ENCODE measurements around the gene UBE2L5. TPM values are rescaled to one million over a fixed set of nuclear protein-coding genes. Genes with fewer than 3 reads are reported as not detected.

The UBE2L5 gene
- total RNA-seq, 4 donors from 2014 or later, result 0.31 TPM; not detected in 3

DNA sequence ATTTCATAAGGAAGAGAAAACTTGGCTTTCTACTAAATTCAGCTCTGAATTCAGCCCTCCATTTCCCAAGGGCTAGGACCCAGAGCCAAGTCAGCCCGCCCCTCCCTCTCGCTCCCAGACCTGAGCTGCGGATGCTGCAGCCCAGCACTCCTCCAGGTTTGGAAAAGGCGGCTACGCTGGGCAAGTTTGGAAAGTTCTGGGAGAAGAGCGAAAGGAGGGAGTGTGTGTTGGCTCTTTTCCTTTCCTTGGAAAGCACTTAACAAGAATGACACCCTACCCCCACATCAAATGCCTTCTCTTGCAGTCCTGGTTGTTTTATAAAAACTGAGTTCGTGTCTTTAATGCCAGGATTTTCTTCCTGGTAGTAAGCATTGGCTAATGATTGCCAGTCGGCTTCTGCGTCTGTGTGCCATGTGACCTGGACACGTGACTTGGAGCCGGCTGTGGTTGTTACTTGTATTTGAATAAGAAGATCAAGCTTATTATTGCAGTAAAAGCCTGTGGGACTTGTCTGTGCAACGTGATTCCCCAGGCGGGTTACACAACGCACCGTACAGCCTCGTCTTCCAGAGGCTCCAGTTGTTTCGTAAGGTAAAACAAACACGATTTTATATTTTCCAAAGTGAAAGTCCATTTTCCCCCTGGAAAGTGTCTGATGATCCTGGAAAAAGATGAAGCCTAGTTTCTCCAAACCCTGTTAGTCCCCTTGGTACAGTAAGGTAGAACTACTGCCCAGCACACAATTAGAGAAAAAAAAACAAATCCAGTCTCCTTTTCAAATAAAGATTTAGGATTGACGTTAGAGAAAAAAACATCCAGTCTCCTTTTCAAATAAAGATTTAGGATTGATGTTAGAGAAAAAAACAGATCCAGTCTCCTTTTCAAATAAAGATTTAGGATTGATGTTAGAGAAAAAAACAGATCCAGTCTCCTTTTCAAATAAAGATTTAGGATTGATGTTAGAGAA lies 26.8 kb upstream of the UBE2L5 start:
- peaks cover 0 to 9% (median 0%) of the 10 kb centered on the region in 3 donors for H3K4me1 ChIP-seq
- TF ChIP-seq POLR2AphosphoS5 (IDR thresholded peaks at IDR 0.05) (peak; percentile 69), POLR2A (IDR thresholded peaks at IDR 0.05) (peak; percentile 45 to 46)
- TF ChIP-seq, protein P1, sequence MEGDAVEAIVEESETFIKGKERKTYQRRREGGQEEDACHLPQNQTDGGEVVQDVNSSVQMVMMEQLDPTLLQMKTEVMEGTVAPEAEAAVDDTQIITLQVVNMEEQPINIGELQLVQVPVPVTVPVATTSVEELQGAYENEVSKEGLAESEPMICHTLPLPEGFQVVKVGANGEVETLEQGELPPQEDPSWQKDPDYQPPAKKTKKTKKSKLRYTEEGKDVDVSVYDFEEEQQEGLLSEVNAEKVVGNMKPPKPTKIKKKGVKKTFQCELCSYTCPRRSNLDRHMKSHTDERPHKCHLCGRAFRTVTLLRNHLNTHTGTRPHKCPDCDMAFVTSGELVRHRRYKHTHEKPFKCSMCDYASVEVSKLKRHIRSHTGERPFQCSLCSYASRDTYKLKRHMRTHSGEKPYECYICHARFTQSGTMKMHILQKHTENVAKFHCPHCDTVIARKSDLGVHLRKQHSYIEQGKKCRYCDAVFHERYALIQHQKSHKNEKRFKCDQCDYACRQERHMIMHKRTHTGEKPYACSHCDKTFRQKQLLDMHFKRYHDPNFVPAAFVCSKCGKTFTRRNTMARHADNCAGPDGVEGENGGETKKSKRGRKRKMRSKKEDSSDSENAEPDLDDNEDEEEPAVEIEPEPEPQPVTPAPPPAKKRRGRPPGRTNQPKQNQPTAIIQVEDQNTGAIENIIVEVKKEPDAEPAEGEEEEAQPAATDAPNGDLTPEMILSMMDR (IDR thresholded peaks at IDR 0.05), result no peak
- ATAC-seq, result peak; percentile 93
- H3K4me3 ChIP-seq, result peak overlapping the region; percentile 62 to 97
- no peaks in the 10 kb centered on the region for H3K27me3 ChIP-seq
- H3K36me3 ChIP-seq, result no peaks in the 10 kb centered on the region
- peak overlapping the region; percentile 92 to 100 (median 94) for H3K27ac ChIP-seq
- H3K9me3 ChIP-seq, result no peaks in the 10 kb centered on the region
- 0% methylated on average over 15 to 18 of the region's 19 CpGs for WGBS, 2 donors (ENCODE audit: low coverage in 1 of 2)

DNA sequence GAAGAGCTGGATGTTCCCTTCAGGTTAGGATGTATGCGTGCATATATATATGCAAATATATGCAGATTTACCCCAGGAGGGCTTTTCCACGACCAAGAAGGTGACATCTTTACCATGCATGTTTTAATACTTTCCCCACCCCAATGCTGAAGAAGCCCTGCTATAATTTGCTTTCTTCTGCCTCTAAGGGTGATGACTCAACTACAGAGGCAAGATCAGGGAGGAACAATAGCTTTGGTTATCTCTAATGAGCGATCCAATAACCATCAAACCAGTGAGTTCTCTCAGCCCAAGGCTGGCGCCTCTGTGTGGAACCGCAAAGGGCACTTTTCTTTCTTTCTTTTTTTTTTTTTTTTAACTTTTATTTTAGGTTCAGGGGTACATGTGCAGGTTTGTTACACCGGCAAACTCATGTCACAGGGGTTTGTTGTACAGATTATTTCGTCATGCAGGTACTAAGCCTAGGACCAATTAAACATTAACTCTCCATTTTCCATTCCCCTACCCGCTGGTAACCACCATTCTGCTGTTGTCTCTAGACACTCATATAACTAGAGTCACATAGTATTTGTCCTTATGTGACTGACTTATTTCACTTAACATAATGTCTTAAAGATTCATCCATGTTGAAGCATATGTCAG lies 25.7 kb upstream of the UBE2L5 start:
- Histone ChIP-seq H3K27me3 (no peaks in the 10 kb centered on the region), H3K36me3 (no peaks in the 10 kb centered on the region), H3K9me3 (no peaks in the 10 kb centered on the region), H3K27ac (peak overlapping the region; percentile 64 to 100 (median 93)), H3K4me3 (no peak overlapping the region), H3K4me1 (peaks cover 0 to 9% (median 0%) of the 10 kb centered on the region in 3 donors)
- ATAC-seq, result no peak
- TF ChIP-seq, protein P1 (IDR thresholded peaks at IDR 0.05), result no peak
- no peak for TF ChIP-seq POLR2AphosphoS5 (IDR thresholded peaks at IDR 0.05)
- TF ChIP-seq EP300 (IDR thresholded peaks at IDR 0.05), result no peak
- TF ChIP-seq POLR2A (IDR thresholded peaks at IDR 0.05), result no peak
- WGBS, 2 donors (ENCODE audit: low coverage in 1 of 2), result 78 to 86% methylated on average over 8 of the region's 8 CpGs

DNA sequence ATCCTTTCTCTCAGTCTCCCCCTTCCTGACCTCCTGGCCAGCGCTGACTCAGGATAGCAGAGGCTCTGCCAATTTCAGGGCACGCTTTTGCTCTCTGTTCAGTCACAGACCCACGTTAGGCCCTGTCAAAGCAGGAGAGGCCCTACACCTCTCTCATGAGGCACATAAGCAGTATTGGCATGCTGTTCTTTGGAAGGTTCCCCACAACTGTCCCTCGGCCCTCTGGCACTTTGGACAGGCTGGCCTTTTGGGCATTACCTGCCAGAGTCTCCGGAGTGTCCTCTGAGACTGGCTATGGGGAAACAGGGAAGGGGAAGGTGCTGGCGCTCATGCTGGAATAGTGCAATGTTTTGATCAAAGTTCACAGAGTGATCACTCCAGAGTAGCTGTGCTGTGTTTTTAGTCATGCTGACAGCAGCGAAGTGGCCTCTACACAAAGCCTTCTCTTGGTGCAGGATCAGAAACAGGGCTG lies 23.7 kb upstream of the UBE2L5 start:
- WGBS, 2 donors (ENCODE audit: low coverage in 1 of 2), result 41% methylated on average over 4 of the region's 7 CpGs; no CpG with 5 or more reads in 1 of the 2 donors
- H3K4me3 ChIP-seq, result no peak overlapping the region
- no peak for ATAC-seq

DNA sequence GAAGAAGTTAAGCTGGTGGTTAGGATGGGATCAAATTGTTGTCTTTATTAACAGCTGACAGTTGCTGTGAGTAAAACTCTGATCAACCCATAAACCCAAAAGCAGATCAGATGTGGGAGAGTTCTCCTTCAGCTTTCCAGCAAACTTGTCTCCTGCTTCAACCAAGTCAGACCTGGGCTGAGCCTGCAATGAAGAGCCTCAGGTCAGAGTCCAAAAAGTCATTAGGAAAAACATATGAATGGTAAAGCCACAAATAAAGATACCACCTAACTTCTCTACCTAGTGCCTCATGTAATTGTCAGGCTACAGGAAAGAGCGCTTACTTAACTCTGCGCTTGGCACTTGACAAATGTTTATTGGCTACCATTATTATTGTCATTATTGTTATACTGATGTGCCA lies 21.9 kb upstream of the UBE2L5 start:
- Histone ChIP-seq H3K9me3 (no peaks in the 10 kb centered on the region), H3K27ac (no peak overlapping the region), H3K4me3 (no peak overlapping the region), H3K36me3 (no peaks in the 10 kb centered on the region), H3K4me1 (peaks cover 0 to 9% (median 0%) of the 10 kb centered on the region in 3 donors), H3K27me3 (no peaks in the 10 kb centered on the region)
- ATAC-seq, result no peak
- TF ChIP-seq, protein P1 (IDR thresholded peaks at IDR 0.05), result no peak
- TF ChIP-seq POLR2AphosphoS5 (IDR thresholded peaks at IDR 0.05), result no peak
- no peak for TF ChIP-seq POLR2A (IDR thresholded peaks at IDR 0.05)
- no peak for TF ChIP-seq EP300 (IDR thresholded peaks at IDR 0.05)
- 83 to 95% methylated on average over 2 of the region's 2 CpGs for WGBS, 2 donors (ENCODE audit: low coverage in 1 of 2)

More for the DNA sequence above, 23.7 kb upstream of the UBE2L5 start:
- Histone ChIP-seq H3K27me3 (no peaks in the 10 kb centered on the region), H3K9me3 (no peaks in the 10 kb centered on the region), H3K4me1 (peaks cover 0 to 9% (median 0%) of the 10 kb centered on the region in 3 donors), H3K36me3 (no peaks in the 10 kb centered on the region), H3K27ac (peak overlapping the region in 2 of 4 donors; percentile 15 to 31)
- TF ChIP-seq, protein P1 (IDR thresholded peaks at IDR 0.05), result no peak
- TF ChIP-seq POLR2A (IDR thresholded peaks at IDR 0.05), result no peak
- TF ChIP-seq POLR2AphosphoS5 (IDR thresholded peaks at IDR 0.05), result no peak
- TF ChIP-seq EP300 (IDR thresholded peaks at IDR 0.05), result no peak
